Measurements from ENCODE around the gene ZCCHC2.

Gene ZCCHC2

DNA sequence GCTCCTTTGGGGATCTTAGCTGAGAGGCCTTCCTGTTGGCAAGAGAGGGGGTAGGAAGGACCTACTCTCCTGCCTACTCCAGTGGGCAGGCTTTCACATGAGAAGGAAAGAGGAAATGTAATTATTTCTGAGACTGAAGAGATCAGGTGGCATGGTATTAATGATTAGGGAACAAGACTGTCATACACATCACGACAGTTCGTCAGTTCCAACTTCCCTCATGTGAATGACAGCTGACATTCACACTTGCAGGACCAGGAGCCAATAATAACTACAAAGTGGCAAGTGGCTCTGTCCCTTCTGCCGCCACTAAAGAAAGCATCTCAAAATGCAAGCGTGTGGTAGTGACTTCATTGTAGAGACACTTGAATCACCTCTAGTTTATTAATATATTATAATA, 90.0 kb downstream of the ZCCHC2 start:
- Histone ChIP-seq H3K4me3 (ENCODE audit: insufficient read depth, low read depth, low read length, poor library complexity, severe bottlenecking) (no peak overlapping the region), H3K9me3 (ENCODE audit: control insufficient read depth, low read length) (no peaks in the 10 kb centered on the region), H3K27me3 (replicated peaks; ENCODE audit: control insufficient read depth, insufficient read depth, low read length, poor library complexity, severe bottlenecking) (peaks cover 3% of the 10 kb centered on the region), H3K27ac (ENCODE audit: insufficient read depth, low read length, poor library complexity, severe bottlenecking) (no peak overlapping the region), H3K36me3 (ENCODE audit: control insufficient read depth, insufficient read depth, low read length) (no peaks in the 10 kb centered on the region), H3K4me1 (ENCODE audit: control insufficient read depth, insufficient read depth, low read length, poor library complexity, severe bottlenecking) (no peaks in the 10 kb centered on the region)
- no peak for DNase-seq

DNA sequence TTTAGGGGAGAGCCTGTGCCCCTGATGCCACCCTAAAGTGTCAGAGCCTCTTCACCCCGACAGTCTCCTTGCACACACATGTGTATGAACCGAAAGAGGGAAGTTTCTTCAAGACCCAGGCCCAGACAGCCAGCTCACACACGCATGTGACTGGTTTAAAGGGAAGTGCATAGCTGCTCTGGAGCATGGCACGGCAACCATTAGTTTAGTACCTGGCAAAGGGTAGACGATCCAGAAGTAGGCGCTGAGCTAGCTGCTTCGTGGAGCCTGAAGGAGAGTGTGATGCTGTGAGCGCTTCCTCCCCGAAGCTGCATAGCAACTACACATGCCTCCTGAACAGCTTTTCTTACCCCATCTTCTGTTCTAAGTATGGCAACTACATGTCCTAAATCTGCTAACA, 91.7 kb downstream of the ZCCHC2 start:
- Histone ChIP-seq H3K4me1 (ENCODE audit: control insufficient read depth, insufficient read depth, low read length, poor library complexity, severe bottlenecking) (no peaks in the 10 kb centered on the region), H3K27me3 (replicated peaks; ENCODE audit: control insufficient read depth, insufficient read depth, low read length, poor library complexity, severe bottlenecking) (peaks cover 3% of the 10 kb centered on the region), H3K36me3 (ENCODE audit: control insufficient read depth, insufficient read depth, low read length) (no peaks in the 10 kb centered on the region), H3K4me3 (ENCODE audit: insufficient read depth, low read depth, low read length, poor library complexity, severe bottlenecking) (no peak overlapping the region), H3K27ac (ENCODE audit: insufficient read depth, low read length, poor library complexity, severe bottlenecking) (no peak overlapping the region), H3K9me3 (ENCODE audit: control insufficient read depth, low read length) (no peaks in the 10 kb centered on the region)
- no peak for DNase-seq

DNA sequence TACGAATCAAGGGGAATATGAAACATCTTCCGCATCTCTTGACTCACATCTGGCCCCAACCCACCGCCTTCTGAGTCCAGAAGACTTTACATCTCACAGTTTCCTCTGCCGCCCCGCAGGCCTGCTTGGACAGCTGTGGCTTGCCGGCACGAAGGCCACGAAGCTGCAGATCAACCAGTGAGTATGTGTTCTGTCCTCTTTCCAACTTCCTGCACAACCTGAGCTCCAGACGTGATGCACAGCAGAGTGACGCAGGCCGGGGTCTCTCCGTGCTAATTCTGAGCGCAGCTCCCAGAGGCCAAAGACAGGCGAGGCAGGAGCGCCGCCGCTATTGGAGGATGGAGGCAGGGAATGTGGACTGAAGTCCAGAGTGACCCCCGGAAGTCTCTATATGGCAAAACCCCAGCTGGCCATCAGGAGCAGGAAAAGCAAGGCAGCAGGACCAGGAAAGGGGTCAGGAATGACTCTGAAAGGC, 93.5 kb downstream of the ZCCHC2 start:
- peaks cover 3% of the 10 kb centered on the region for H3K27me3 ChIP-seq (replicated peaks; ENCODE audit: control insufficient read depth, insufficient read depth, low read length, poor library complexity, severe bottlenecking)
- DNase-seq = no peak
- no peak overlapping the region for H3K4me3 ChIP-seq (ENCODE audit: insufficient read depth, low read depth, low read length, poor library complexity, severe bottlenecking)
- H3K4me1 ChIP-seq (ENCODE audit: control insufficient read depth, insufficient read depth, low read length, poor library complexity, severe bottlenecking) = no peaks in the 10 kb centered on the region
- H3K36me3 ChIP-seq (ENCODE audit: control insufficient read depth, insufficient read depth, low read length) = no peaks in the 10 kb centered on the region
- no peaks in the 10 kb centered on the region for H3K9me3 ChIP-seq (ENCODE audit: control insufficient read depth, low read length)
- H3K27ac ChIP-seq (ENCODE audit: insufficient read depth, low read length, poor library complexity, severe bottlenecking) = no peak overlapping the region

DNA sequence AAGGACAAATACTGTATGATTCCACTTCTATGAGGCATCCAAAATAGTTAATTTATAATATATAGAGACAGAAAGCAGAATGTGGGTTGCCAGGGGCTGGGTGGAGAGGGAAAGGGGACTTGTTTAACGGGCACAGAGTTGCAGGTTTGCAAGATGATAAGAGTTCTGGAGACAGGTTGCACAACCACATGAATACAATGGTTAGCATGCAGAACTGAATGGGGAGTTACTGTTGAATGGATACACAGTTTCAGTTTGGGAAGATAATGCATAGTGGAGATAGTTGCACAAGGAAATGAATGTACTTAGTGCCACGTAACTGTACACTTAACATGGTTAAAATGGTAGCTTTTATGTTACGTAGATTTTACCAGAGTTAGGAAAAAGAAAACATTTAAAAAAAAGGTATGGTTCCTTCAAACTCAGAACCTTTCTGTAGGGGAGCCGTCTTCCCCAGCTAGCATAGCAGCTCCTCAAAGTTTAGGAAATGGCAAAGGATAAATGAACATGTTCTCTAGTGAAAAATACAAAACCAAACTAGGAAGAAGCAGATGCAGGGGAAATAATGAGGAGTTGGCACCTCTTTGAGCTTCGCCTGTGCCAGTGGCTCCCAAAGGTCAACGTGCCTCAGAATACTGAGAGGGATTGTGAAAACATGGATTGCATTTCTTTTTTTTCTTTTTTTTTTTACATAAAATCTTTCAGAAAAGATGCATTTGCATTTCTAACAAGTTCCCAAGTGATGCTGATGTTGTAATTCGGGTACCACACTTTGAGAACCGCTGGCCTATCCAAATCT, 95.2 kb downstream of the ZCCHC2 start:
- Histone ChIP-seq H3K36me3 (ENCODE audit: control insufficient read depth, insufficient read depth, low read length) (no peaks in the 10 kb centered on the region), H3K4me3 (ENCODE audit: insufficient read depth, low read depth, low read length, poor library complexity, severe bottlenecking) (no peak overlapping the region), H3K9me3 (ENCODE audit: control insufficient read depth, low read length) (no peaks in the 10 kb centered on the region), H3K27me3 (replicated peaks; ENCODE audit: control insufficient read depth, insufficient read depth, low read length, poor library complexity, severe bottlenecking) (peaks cover 3% of the 10 kb centered on the region), H3K4me1 (ENCODE audit: control insufficient read depth, insufficient read depth, low read length, poor library complexity, severe bottlenecking) (no peaks in the 10 kb centered on the region), H3K27ac (ENCODE audit: insufficient read depth, low read length, poor library complexity, severe bottlenecking) (no peak overlapping the region)
- DNase-seq = no peak

DNA sequence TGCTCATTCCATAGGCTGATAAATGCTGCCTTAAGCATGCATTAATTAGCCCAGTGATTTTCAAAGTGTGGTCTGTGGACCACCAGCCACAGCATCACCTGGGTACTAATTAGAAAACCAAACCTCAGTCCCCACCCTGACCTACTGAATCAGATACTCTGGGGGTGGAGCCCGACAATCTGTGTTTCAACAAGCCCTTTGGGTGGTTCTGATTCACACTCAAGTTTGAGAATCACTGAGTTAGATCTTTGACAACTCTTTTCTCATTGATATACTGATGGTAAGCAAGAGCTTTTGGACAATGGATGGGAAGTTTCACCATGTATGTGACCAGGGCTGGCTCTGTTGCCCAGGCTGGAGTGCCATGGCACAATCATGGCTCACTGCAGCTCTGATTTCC, 95.9 kb downstream of the ZCCHC2 start:
- no peak overlapping the region for H3K27ac ChIP-seq (ENCODE audit: insufficient read depth, low read length, poor library complexity, severe bottlenecking)
- H3K36me3 ChIP-seq (ENCODE audit: control insufficient read depth, insufficient read depth, low read length) = no peaks in the 10 kb centered on the region
- no peak overlapping the region for H3K4me3 ChIP-seq (ENCODE audit: insufficient read depth, low read depth, low read length, poor library complexity, severe bottlenecking)
- no peaks in the 10 kb centered on the region for H3K9me3 ChIP-seq (ENCODE audit: control insufficient read depth, low read length)
- DNase-seq = no peak
- peaks cover 3% of the 10 kb centered on the region for H3K27me3 ChIP-seq (replicated peaks; ENCODE audit: control insufficient read depth, insufficient read depth, low read length, poor library complexity, severe bottlenecking)
- H3K4me1 ChIP-seq (ENCODE audit: control insufficient read depth, insufficient read depth, low read length, poor library complexity, severe bottlenecking) = no peaks in the 10 kb centered on the region

DNA sequence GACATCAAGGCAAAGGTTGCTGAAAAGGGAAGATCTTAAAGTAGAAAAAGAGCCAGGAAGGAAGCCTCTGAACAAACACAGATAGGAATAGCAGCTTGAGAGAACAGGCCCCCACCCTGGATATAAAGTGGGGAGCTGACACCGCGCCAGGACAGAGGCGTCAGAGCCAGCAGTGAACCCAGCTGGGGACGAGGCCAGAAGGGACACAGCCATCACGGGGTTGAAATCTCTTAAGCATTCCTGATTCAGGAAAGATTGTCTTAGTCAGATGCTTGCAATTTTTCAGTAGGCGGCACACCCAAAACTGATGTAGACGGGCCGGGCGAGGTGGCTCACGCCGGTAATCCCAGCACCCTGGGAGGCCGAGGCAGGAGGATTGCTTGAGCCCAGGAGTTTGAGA, 98.7 kb downstream of the ZCCHC2 start:
- Histone ChIP-seq H3K36me3 (ENCODE audit: control insufficient read depth, insufficient read depth, low read length) (no peaks in the 10 kb centered on the region), H3K9me3 (ENCODE audit: control insufficient read depth, low read length) (no peaks in the 10 kb centered on the region), H3K27ac (ENCODE audit: insufficient read depth, low read length, poor library complexity, severe bottlenecking) (no peak overlapping the region), H3K27me3 (replicated peaks; ENCODE audit: control insufficient read depth, insufficient read depth, low read length, poor library complexity, severe bottlenecking) (peaks cover 1% of the 10 kb centered on the region), H3K4me1 (ENCODE audit: control insufficient read depth, insufficient read depth, low read length, poor library complexity, severe bottlenecking) (no peaks in the 10 kb centered on the region), H3K4me3 (ENCODE audit: insufficient read depth, low read depth, low read length, poor library complexity, severe bottlenecking) (no peak overlapping the region)
- DNase-seq = no peak

DNA sequence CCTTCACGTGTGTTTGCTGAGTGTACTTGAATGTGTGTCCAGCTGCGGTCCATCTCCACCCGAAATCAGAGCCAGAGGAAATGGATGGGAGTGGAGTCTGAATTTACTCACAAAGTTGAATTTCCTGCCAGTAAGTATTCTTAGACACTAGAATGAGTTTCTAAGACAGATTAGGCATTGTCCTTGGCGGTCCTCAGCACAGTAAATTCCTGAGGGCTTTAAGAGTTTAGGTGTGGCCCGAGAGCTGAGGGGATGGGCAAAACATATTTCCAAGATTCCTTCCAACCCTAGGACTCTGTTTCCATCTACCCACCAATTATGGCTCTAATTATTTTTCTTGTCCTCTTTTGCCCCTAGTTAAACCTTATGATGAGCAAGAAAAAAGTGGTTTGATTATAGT, 102.2 kb downstream of the ZCCHC2 start:
- H3K36me3 ChIP-seq (ENCODE audit: control insufficient read depth, insufficient read depth, low read length) = no peaks in the 10 kb centered on the region
- no peaks in the 10 kb centered on the region for H3K27me3 ChIP-seq (replicated peaks; ENCODE audit: control insufficient read depth, insufficient read depth, low read length, poor library complexity, severe bottlenecking)
- H3K27ac ChIP-seq (ENCODE audit: insufficient read depth, low read length, poor library complexity, severe bottlenecking) = no peak overlapping the region
- no peak for DNase-seq
- no peak overlapping the region for H3K4me3 ChIP-seq (ENCODE audit: insufficient read depth, low read depth, low read length, poor library complexity, severe bottlenecking)
- no peaks in the 10 kb centered on the region for H3K4me1 ChIP-seq (ENCODE audit: control insufficient read depth, insufficient read depth, low read length, poor library complexity, severe bottlenecking)
- no peaks in the 10 kb centered on the region for H3K9me3 ChIP-seq (ENCODE audit: control insufficient read depth, low read length)

All from effector memory CD4-positive, alpha-beta T cell (primary cell).